Measurements from ENCODE around the gene SERPINA5. TPM values are rescaled to one million over a fixed set of nuclear protein-coding genes. Genes with fewer than 3 reads are reported as not detected.

The SERPINA5 gene
- total and polyA plus RNA-seq, 2 donors (not counting 1 experiment from before 2014, with no cell fraction given) = not detected

- no peak overlapping the region for H3K4me2 ChIP-seq (replicated peaks; ENCODE audit: low read depth, low read length, poor library complexity, severe bottlenecking)
- H2AFZ ChIP-seq (ENCODE audit: insufficient read depth, low read depth, low read length, poor library complexity, severe bottlenecking) = no peak overlapping the region
- H3K4me1 ChIP-seq (ENCODE audit: control insufficient read depth in 2 of 2, insufficient read depth in 2 of 2, low read length in 2 of 2) = no peaks in the 10 kb centered on the region
- no peaks in the 10 kb centered on the region for H3K79me2 ChIP-seq (ENCODE audit: control insufficient read depth, insufficient read depth, low read length)
- intact Hi-C loops (cut with micrococcal nuclease) = no loop called here
- no peaks in the 10 kb centered on the region for H3K9me3 Mint-ChIP-seq (ENCODE audit: insufficient read depth)
- H3K27ac Mint-ChIP-seq = no peak overlapping the region
- H3K4me1 Mint-ChIP-seq = no peaks in the 10 kb centered on the region
- TF ChIP-seq EZH2 (IDR thresholded peaks at IDR 0.05; ENCODE audit: borderline replicate concordance, insufficient read depth, low read depth, low read length, poor library complexity, severe bottlenecking) = no peak
- TF ChIP-seq CTCF (IDR thresholded peaks at IDR 0.05) = no peak
- DNase-seq (no peak), ATAC-seq (ENCODE audit: low read depth) (no peak)
- H3K27me3 ChIP-seq (replicated peaks in 1 of 4; ENCODE audit: control extremely low read depth in 1 of 4, control insufficient read depth in 3 of 4, insufficient read depth in 4 of 4, low read length in 3 of 4) = no peaks in the 10 kb centered on the region
- peaks cover 7% of the 10 kb centered on the region for H3K27me3 Mint-ChIP-seq
- no peak overlapping the region for H3K9ac ChIP-seq (ENCODE audit: low read length)
- H3K4me3 ChIP-seq (ENCODE audit: control extremely low read depth in 1 of 5, extremely low read depth in 1 of 5, insufficient read depth in 1 of 5, low read depth in 2 of 5, low read length in 4 of 5) = no peak overlapping the region
- H3K4me3 Mint-ChIP-seq = no peak overlapping the region
- H3K9me3 ChIP-seq (ENCODE audit: control extremely low read depth in 1 of 3, control insufficient read depth in 2 of 3, insufficient read depth in 1 of 3, low read length in 2 of 3) = peaks cover 0 to 16% (median 0%) of the 10 kb centered on the region in 3 donors
- WGBS (ENCODE audit: insufficient coverage) = 85% methylated on average over 8 of the region's 10 CpGs
- CTCF ChIA-PET = no interaction called here
- no peaks in the 10 kb centered on the region for H3K36me3 ChIP-seq (replicated peaks in 1 of 2; ENCODE audit: control extremely low read depth in 1 of 2, control insufficient read depth in 1 of 2, extremely low read depth in 1 of 2, insufficient read depth in 2 of 2, low read length in 1 of 2)
- no peaks in the 10 kb centered on the region for H4K20me1 ChIP-seq (ENCODE audit: control insufficient read depth, insufficient read depth, low read length, poor library complexity, severe bottlenecking)
- H3K27ac ChIP-seq (ENCODE audit: low read length in 2 of 2) = no peak overlapping the region
- POLR2A ChIA-PET = no interaction called here
These were observed 43.5 kb downstream of the SERPINA5 start for GRCh38 chr14:94624537-94625352.

- H3K4me1 ChIP-seq (ENCODE audit: control insufficient read depth in 2 of 2, insufficient read depth in 2 of 2, low read length in 2 of 2) = no peaks in the 10 kb centered on the region
- no peak for TF ChIP-seq EZH2 (IDR thresholded peaks at IDR 0.05; ENCODE audit: borderline replicate concordance, insufficient read depth, low read depth, low read length, poor library complexity, severe bottlenecking)
- no peak for TF ChIP-seq CTCF (IDR thresholded peaks at IDR 0.05)
- intact Hi-C loops (cut with micrococcal nuclease) = no loop called here
- no peaks in the 10 kb centered on the region for H3K4me1 Mint-ChIP-seq
- H3K79me2 ChIP-seq (ENCODE audit: control insufficient read depth, insufficient read depth, low read length) = no peaks in the 10 kb centered on the region
- no peaks in the 10 kb centered on the region for H3K9me3 Mint-ChIP-seq (ENCODE audit: insufficient read depth)
- H3K27ac ChIP-seq (ENCODE audit: low read length in 2 of 2) = no peak overlapping the region
- 78% methylated on average over 2 of the region's 2 CpGs for WGBS (ENCODE audit: insufficient coverage)
- peaks cover 0 to 14% (median 0%) of the 10 kb centered on the region in 3 donors for H3K9me3 ChIP-seq (ENCODE audit: control extremely low read depth in 1 of 3, control insufficient read depth in 2 of 3, insufficient read depth in 1 of 3, low read length in 2 of 3)
- H4K20me1 ChIP-seq (ENCODE audit: control insufficient read depth, insufficient read depth, low read length, poor library complexity, severe bottlenecking) = no peaks in the 10 kb centered on the region
- no peak overlapping the region for H3K9ac ChIP-seq (ENCODE audit: low read length)
- H3K27ac Mint-ChIP-seq = no peak overlapping the region
- DNase-seq (no peak), ATAC-seq (ENCODE audit: low read depth) (no peak)
- H2AFZ ChIP-seq (ENCODE audit: insufficient read depth, low read depth, low read length, poor library complexity, severe bottlenecking) = no peak overlapping the region
- ChIA-PET POLR2A (no interaction called here), CTCF (no interaction called here)
- H3K4me3 Mint-ChIP-seq = no peak overlapping the region
- H3K36me3 ChIP-seq (replicated peaks in 1 of 2; ENCODE audit: control extremely low read depth in 1 of 2, control insufficient read depth in 1 of 2, extremely low read depth in 1 of 2, insufficient read depth in 2 of 2, low read length in 1 of 2) = no peaks in the 10 kb centered on the region
- H3K27me3 ChIP-seq (replicated peaks in 1 of 4; ENCODE audit: control extremely low read depth in 1 of 4, control insufficient read depth in 3 of 4, insufficient read depth in 4 of 4, low read length in 3 of 4) = no peaks in the 10 kb centered on the region
- no peak overlapping the region for H3K4me3 ChIP-seq (ENCODE audit: control extremely low read depth in 1 of 5, extremely low read depth in 1 of 5, insufficient read depth in 1 of 5, low read depth in 2 of 5, low read length in 4 of 5)
- H3K27me3 Mint-ChIP-seq = peaks cover 7% of the 10 kb centered on the region
- H3K4me2 ChIP-seq (replicated peaks; ENCODE audit: low read depth, low read length, poor library complexity, severe bottlenecking) = no peak overlapping the region
These were observed 44.1 kb downstream of the SERPINA5 start for GRCh38 chr14:94625353-94625635.
